DND-41 (cell line): Measurements from ENCODE around the gene SLC43A3.

ENCODE experiments used
- ATAC-seq: fragments of 200-7000 bp; cut with Tn5 transposase; 3 replicates; pipeline ENCODE4 v1.9.1; 2021; ENCODE audit warnings: low read depth; ENCODE audit not compliant: insufficient read depth
- DNase-seq: peaks from one replicate; pipeline ENCODE4 v3.0.0-alpha.2; 2020
- H2AFZ ChIP-seq: 2 replicates; pipeline ENCODE4 v1.6.0; 2012; ENCODE audit warnings: low read depth, low read length
- H3K27ac ChIP-seq: 2 replicates; pipeline ENCODE4 v1.5.1; 2012; ENCODE audit warnings: low read length, inconsistent platforms
- H3K27me3 ChIP-seq: fragments of 200-600 bp; sonication (generic); 2 replicates; pipeline ENCODE4 v1.6.0; 2012; ENCODE audit warnings: low read length, mild to moderate bottlenecking, inconsistent platforms; ENCODE audit not compliant: insufficient read depth, poor library complexity
- H3K36me3 ChIP-seq: 2 replicates; pipeline ENCODE4 v1.5.1; 2012; ENCODE audit warnings: low read length, inconsistent platforms; ENCODE audit not compliant: insufficient read depth
- H3K4me1 ChIP-seq: 2 replicates; pipeline ENCODE4 v1.5.1; 2012; ENCODE audit warnings: mild to moderate bottlenecking, low read length; ENCODE audit not compliant: insufficient read depth
- H3K4me2 ChIP-seq: 2 replicates; pipeline ENCODE4 v1.6.0; 2012; ENCODE audit warnings: mild to moderate bottlenecking, moderate library complexity, low read length, inconsistent platforms; ENCODE audit not compliant: insufficient read depth
- H3K4me3 ChIP-seq, 2 experiments: fragments of 200-600 bp in 1 of 2; shearing (Covaris generic) in 1 of 2; 2 replicates each; pipeline ENCODE4 v1.5.1; 2012 to 2016; ENCODE audit warnings: inconsistent platforms in 2 of 2, low read length in 2 of 2, mild to moderate bottlenecking in 2 of 2, low read depth in 1 of 2, moderate library complexity in 1 of 2
- H3K79me2 ChIP-seq: 2 replicates; pipeline ENCODE4 v1.6.0; 2012; ENCODE audit warnings: low read length, inconsistent platforms; ENCODE audit not compliant: insufficient read depth
- H3K9ac ChIP-seq: 2 replicates; pipeline ENCODE4 v1.6.0; 2012; ENCODE audit warnings: low read depth, mild to moderate bottlenecking, inconsistent platforms, low read length, moderate library complexity
- H3K9me3 ChIP-seq: 2 replicates; pipeline ENCODE4 v1.5.1; 2012; ENCODE audit warnings: low read length, moderate library complexity, mild to moderate bottlenecking, inconsistent platforms; ENCODE audit not compliant: insufficient read depth, severe bottlenecking
- H4K20me1 ChIP-seq: 2 replicates; pipeline ENCODE4 v1.6.0; 2012; ENCODE audit warnings: low read length; ENCODE audit not compliant: insufficient read depth
- EZH2 ChIP-seq: IDR thresholded peaks from 3 replicates; pipeline ENCODE4 v1.6.1; 2012; ENCODE audit warnings: borderline replicate concordance, low read depth, mild to moderate bottlenecking, moderate library complexity, low read length, inconsistent platforms; ENCODE audit not compliant: severe bottlenecking
- TF ChIP-seq, protein P1 (sequence below): IDR thresholded peaks from 2 replicates; pipeline ENCODE4 v1.5.1; 2012; ENCODE audit warnings: borderline replicate concordance, low read length, moderate library complexity, mild to moderate bottlenecking; ENCODE audit not compliant: poor library complexity, severe bottlenecking; ENCODE audit errors: extremely low read depth

Gene SLC43A3

DNA sequence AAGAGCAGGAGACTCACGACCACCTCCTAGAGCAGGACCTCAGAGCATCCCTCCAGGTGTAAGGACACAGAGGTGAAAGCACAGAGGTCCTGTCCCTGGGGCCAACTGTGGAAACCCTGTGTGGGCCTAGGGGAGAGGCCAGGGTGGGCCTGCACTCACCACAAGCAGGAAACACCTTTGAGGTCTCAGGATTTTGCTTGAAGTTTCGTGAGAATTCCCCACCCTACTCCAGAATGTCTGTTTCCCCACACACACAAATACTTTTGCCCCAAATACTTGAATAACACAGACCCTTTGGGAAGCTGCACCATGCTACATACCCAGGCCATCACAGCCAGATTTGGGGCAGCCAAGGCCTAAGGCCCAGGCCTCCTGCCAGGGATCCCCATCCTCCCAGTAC is 18.1 kb downstream of the SLC43A3 start:
- Histone ChIP-seq H3K4me1 (no peaks in the 10 kb centered on the region), H3K36me3 (peaks cover 81% of the 10 kb centered on the region), H4K20me1 (peaks cover 41% of the 10 kb centered on the region), H3K4me2 (no peak overlapping the region), H3K9ac (no peak overlapping the region), H3K27ac (no peak overlapping the region), H3K27me3 (no peaks in the 10 kb centered on the region), H3K9me3 (no peaks in the 10 kb centered on the region), H2AFZ (no peak overlapping the region), H3K79me2 (0 out of 2 replicates have a peak, but pooled peaks cover 3% of the 10 kb centered on the region), H3K4me3 (no peak overlapping the region)
- ATAC-seq: no peak
- no peak for TF ChIP-seq EZH2
- TF ChIP-seq, protein P1, sequence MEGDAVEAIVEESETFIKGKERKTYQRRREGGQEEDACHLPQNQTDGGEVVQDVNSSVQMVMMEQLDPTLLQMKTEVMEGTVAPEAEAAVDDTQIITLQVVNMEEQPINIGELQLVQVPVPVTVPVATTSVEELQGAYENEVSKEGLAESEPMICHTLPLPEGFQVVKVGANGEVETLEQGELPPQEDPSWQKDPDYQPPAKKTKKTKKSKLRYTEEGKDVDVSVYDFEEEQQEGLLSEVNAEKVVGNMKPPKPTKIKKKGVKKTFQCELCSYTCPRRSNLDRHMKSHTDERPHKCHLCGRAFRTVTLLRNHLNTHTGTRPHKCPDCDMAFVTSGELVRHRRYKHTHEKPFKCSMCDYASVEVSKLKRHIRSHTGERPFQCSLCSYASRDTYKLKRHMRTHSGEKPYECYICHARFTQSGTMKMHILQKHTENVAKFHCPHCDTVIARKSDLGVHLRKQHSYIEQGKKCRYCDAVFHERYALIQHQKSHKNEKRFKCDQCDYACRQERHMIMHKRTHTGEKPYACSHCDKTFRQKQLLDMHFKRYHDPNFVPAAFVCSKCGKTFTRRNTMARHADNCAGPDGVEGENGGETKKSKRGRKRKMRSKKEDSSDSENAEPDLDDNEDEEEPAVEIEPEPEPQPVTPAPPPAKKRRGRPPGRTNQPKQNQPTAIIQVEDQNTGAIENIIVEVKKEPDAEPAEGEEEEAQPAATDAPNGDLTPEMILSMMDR: no peak
- DNase-seq: no peak

DNA sequence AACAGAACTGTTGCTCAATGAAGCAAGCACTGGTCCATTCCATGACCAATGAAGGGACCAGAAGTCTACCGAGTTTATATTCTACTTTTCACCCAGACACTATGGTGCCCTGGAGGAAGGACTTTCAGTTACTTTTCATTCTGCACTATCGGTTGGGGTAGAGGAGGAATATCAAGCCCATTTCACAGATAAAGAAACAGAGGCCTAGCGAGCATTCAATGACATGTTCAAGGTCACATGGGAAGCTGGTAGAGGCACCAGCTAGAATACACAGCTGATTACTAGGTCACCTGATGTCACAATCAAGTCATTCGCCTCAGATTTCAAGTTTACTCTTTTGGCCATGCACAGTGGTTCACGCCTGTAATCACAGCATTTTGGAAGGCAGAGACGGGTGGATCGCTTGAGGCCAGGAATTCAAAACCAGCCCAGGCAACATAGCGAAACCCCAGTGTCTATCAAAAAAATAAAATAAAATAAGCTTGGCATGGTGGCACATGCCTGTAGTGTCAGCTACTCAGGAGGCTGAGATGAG is 18.9 kb downstream of the SLC43A3 start:
- Histone ChIP-seq H3K4me2 (no peak overlapping the region), H2AFZ (no peak overlapping the region)

DNA sequence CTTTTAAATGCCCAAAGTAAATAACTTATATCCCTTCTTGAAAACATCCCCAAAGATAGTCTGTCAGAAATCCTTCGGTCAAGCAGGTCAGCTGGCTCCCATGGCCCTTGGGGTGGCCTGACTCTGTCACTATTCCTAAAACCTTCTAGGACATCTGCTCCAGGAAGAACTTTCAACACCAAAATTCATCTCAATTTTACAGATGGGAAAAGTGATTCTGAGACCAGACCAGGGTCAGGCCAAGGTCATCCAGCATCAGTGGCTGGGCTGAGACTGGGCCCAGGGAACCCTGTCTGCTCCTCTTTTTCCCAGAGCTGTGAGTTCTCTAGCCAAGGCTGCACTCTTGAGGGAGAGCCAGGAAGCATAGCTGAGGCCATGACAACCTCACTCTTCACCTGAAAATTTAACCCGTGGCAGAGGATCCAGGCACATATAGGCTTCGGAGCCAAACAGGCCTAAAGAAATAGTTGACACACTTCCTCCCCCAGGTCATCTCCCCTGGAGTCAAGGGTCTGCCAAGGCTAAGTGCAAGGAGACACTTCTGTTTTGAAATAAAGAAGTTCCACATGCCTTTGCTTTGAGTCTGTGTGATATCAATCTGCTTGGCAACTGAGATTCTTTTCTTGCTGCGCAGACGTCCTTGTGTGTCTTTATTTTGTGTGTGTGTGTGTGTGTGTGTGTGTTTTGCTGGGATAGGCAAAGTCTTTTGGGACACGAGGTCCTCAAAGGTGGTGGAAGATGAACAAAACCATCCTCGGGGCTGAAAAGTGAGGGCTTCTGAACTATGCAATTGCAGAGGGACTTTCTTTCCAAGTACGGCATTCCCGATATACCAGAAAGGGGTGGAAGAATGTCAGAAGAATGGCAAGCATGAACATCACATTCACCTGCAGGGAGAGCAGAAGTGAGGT is 19.7 kb downstream of the SLC43A3 start:
- TF ChIP-seq, protein P1: no peak
- TF ChIP-seq EZH2: no peak
- H3K27ac ChIP-seq: no peak overlapping the region
- no peak overlapping the region for H3K9ac ChIP-seq
- peaks cover 33% of the 10 kb centered on the region for H4K20me1 ChIP-seq
- H3K4me2 ChIP-seq: no peak overlapping the region
- no peak overlapping the region for H2AFZ ChIP-seq
- ATAC-seq (no peak), DNase-seq (no peak)
- H3K9me3 ChIP-seq: no peaks in the 10 kb centered on the region
- no peaks in the 10 kb centered on the region for H3K4me1 ChIP-seq
- 0 out of 2 replicates have a peak, but pooled peaks cover 2% of the 10 kb centered on the region for H3K79me2 ChIP-seq
- H3K27me3 ChIP-seq: no peaks in the 10 kb centered on the region
- peaks cover 67% of the 10 kb centered on the region for H3K36me3 ChIP-seq
- no peak overlapping the region for H3K4me3 ChIP-seq

More for the DNA sequence above, 18.9 kb downstream of the SLC43A3 start:
- peaks cover 74% of the 10 kb centered on the region for H3K36me3 ChIP-seq
- peaks cover 37% of the 10 kb centered on the region for H4K20me1 ChIP-seq
- no peak overlapping the region for H3K27ac ChIP-seq
- no peaks in the 10 kb centered on the region for H3K27me3 ChIP-seq
- H3K9ac ChIP-seq: no peak overlapping the region
- H3K4me1 ChIP-seq: no peaks in the 10 kb centered on the region
- H3K4me3 ChIP-seq: no peak overlapping the region
- H3K79me2 ChIP-seq: 0 out of 2 replicates have a peak, but pooled peaks cover 2% of the 10 kb centered on the region
- no peak for DNase-seq
- ATAC-seq: no peak
- H3K9me3 ChIP-seq: no peaks in the 10 kb centered on the region
- TF ChIP-seq EZH2: no peak
- TF ChIP-seq, protein P1: no peak
